Mesendoderm (in vitro differentiated cells): ENCODE results near the gene CYBA.

Source experiments
- DNase-seq: peaks from one replicate; pipeline ENCODE4 v3.0.0; 2013
- H2AK5ac ChIP-seq: 2 replicates; pipeline ENCODE4 v1.6.1; 2013; ENCODE audit warnings: low read length, inconsistent platforms
- H2BK120ac ChIP-seq: 2 replicates; pipeline ENCODE4 v1.6.1; 2013; ENCODE audit warnings: low read depth, mild to moderate bottlenecking, low read length, moderate library complexity, mixed read lengths
- H2BK15ac ChIP-seq: replicated peaks from 2 replicates; pipeline ENCODE4 v1.6.1; 2013; ENCODE audit warnings: low read depth, mild to moderate bottlenecking, moderate library complexity
- H2BK5ac ChIP-seq: 2 replicates; pipeline ENCODE4 v1.6.1; 2013; ENCODE audit warnings: low read length, inconsistent platforms
- H3K18ac ChIP-seq: 2 replicates; pipeline ENCODE4 v1.6.1; 2013; ENCODE audit warnings: mild to moderate bottlenecking, low read length, mixed read lengths
- H3K23ac ChIP-seq: one replicate; pipeline ENCODE4 v1.6.1; 2013; ENCODE audit warnings: low read length
- H3K27ac ChIP-seq: 2 replicates; pipeline ENCODE4 v1.5.1; 2013; ENCODE audit warnings: low read depth, mild to moderate bottlenecking, inconsistent platforms, low read length, moderate library complexity
- H3K27me3 ChIP-seq: 2 replicates; pipeline ENCODE4 v1.6.1; 2013; ENCODE audit warnings: low read length, control low read depth, mild to moderate bottlenecking, inconsistent platforms; ENCODE audit not compliant: insufficient read depth, poor library complexity
- H3K36me3 ChIP-seq: 2 replicates; pipeline ENCODE4 v1.6.1; 2013; ENCODE audit warnings: low read length, inconsistent platforms; ENCODE audit not compliant: control insufficient read depth, insufficient read depth
- H3K4ac ChIP-seq: one replicate; pipeline ENCODE4 v1.6.1; 2013; ENCODE audit warnings: low read depth, mild to moderate bottlenecking, low read length, moderate library complexity
- H3K4me1 ChIP-seq: 2 replicates; pipeline ENCODE4 v1.6.1; 2013; ENCODE audit warnings: low read depth, low read length, inconsistent platforms; ENCODE audit not compliant: control insufficient read depth
- H3K4me2 ChIP-seq: 2 replicates; pipeline ENCODE4 v1.6.1; 2013; ENCODE audit warnings: low read length
- H3K4me3 ChIP-seq: 2 replicates; pipeline ENCODE4 v1.5.1; 2013; ENCODE audit warnings: mild to moderate bottlenecking, low read length
- H3K56ac ChIP-seq: one replicate; pipeline ENCODE4 v1.6.1; 2013; ENCODE audit warnings: low read length
- H3K79me1 ChIP-seq: 2 replicates; pipeline ENCODE4 v1.6.1; 2013; ENCODE audit warnings: low read length, inconsistent platforms
- H3K79me2 ChIP-seq: 2 replicates; pipeline ENCODE4 v1.6.1; 2013; ENCODE audit warnings: mild to moderate bottlenecking, low read length; ENCODE audit not compliant: control insufficient read depth, insufficient read depth
- H3K9ac ChIP-seq: 2 replicates; pipeline ENCODE4 v1.6.1; 2013; ENCODE audit warnings: low read length, inconsistent platforms
- H4K5ac ChIP-seq: one replicate; pipeline ENCODE4 v1.6.1; 2013; ENCODE audit warnings: low read length
- H4K8ac ChIP-seq: one replicate; pipeline ENCODE4 v1.6.1; 2013; ENCODE audit warnings: low read depth, mild to moderate bottlenecking, control low read depth, low read length, moderate library complexity
- WGBS: extraction: QIAGEN DNeasy Blood & Tissue Kit; methylation state at CpG from one replicate; pipeline ENCODE4 v1.1.7; 2013; ENCODE audit warnings: low lambda C conversion rate, missing lambda C conversion rate; ENCODE audit not compliant: insufficient coverage; ENCODE audit errors: extremely low coverage; 5-methylcytosine and 5-hydroxymethylcytosine counted together

The CYBA gene

GRCh38 chr16:88634141-88634993 is 16.5 kb downstream of the CYBA start:
- H3K18ac ChIP-seq = no peak overlapping the region
- H3K4ac ChIP-seq = no peak overlapping the region
- H3K36me3 ChIP-seq = peaks cover 2% of the 10 kb centered on the region
- no peak overlapping the region for H4K5ac ChIP-seq
- H3K23ac ChIP-seq = no peak overlapping the region
- peak overlapping the region; percentile 89 for H3K4me2 ChIP-seq
- no peak overlapping the region for H2BK5ac ChIP-seq
- no peak overlapping the region for H4K8ac ChIP-seq
- no peak overlapping the region for H2BK15ac ChIP-seq
- H3K79me1 ChIP-seq = no peaks in the 10 kb centered on the region
- H3K9ac ChIP-seq = peak overlapping the region; percentile 68
- H2AK5ac ChIP-seq = no peak overlapping the region
- no peaks in the 10 kb centered on the region for H3K4me1 ChIP-seq
- WGBS = no CpG with 5 or more reads among the region's 82 CpGs
- DNase-seq = peak; percentile 80
- no peak overlapping the region for H3K27ac ChIP-seq
- H3K4me3 ChIP-seq = peak overlapping the region; percentile 28
- no peak overlapping the region for H2BK120ac ChIP-seq
- peak overlapping the region; percentile 84 for H3K56ac ChIP-seq
- H3K27me3 ChIP-seq = no peaks in the 10 kb centered on the region
- H3K79me2 ChIP-seq = no peaks in the 10 kb centered on the region

GRCh38 chr16:88633684-88634140 is 17.1 kb downstream of the CYBA start:
- Histone ChIP-seq H3K27me3 (no peaks in the 10 kb centered on the region), H2BK5ac (no peak overlapping the region), H2BK15ac (no peak overlapping the region), H4K5ac (no peak overlapping the region), H2AK5ac (no peak overlapping the region), H3K9ac (no peak overlapping the region), H3K4me3 (no peak overlapping the region), H3K4me1 (no peaks in the 10 kb centered on the region), H2BK120ac (no peak overlapping the region), H3K36me3 (peaks cover 2% of the 10 kb centered on the region), H3K79me1 (no peaks in the 10 kb centered on the region), H3K23ac (no peak overlapping the region), H3K18ac (no peak overlapping the region), H3K4me2 (peak overlapping the region; percentile 89), H4K8ac (no peak overlapping the region), H3K79me2 (no peaks in the 10 kb centered on the region), H3K56ac (no peak overlapping the region), H3K4ac (no peak overlapping the region), H3K27ac (no peak overlapping the region)
- peak; percentile 86 for DNase-seq
- no CpG with 5 or more reads among the region's 23 CpGs for WGBS

- H3K27ac ChIP-seq = no peak overlapping the region
- H3K23ac ChIP-seq = no peak overlapping the region
- H3K56ac ChIP-seq = no peak overlapping the region
- no peak overlapping the region for H3K9ac ChIP-seq
- H3K4ac ChIP-seq = no peak overlapping the region
- peaks cover 2% of the 10 kb centered on the region for H3K36me3 ChIP-seq
- no peaks in the 10 kb centered on the region for H3K79me2 ChIP-seq
- DNase-seq = no peak
- no peak overlapping the region for H2BK120ac ChIP-seq
- no CpG with 5 or more reads among the region's 11 CpGs for WGBS
- H2BK15ac ChIP-seq = no peak overlapping the region
- H2AK5ac ChIP-seq = no peak overlapping the region
- no peaks in the 10 kb centered on the region for H3K79me1 ChIP-seq
- no peak overlapping the region for H2BK5ac ChIP-seq
- H4K8ac ChIP-seq = no peak overlapping the region
- no peaks in the 10 kb centered on the region for H3K27me3 ChIP-seq
- H3K4me1 ChIP-seq = no peaks in the 10 kb centered on the region
- H3K18ac ChIP-seq = no peak overlapping the region
- no peak overlapping the region for H3K4me3 ChIP-seq
- no peak overlapping the region for H4K5ac ChIP-seq
- no peak overlapping the region for H3K4me2 ChIP-seq
Observed at GRCh38 chr16:88632587-88632930, 18.3 kb downstream of the CYBA start.

- Histone ChIP-seq H3K79me1 (no peaks in the 10 kb centered on the region), H2BK15ac (no peak overlapping the region), H3K4me2 (no peak overlapping the region), H3K18ac (no peak overlapping the region), H2BK5ac (no peak overlapping the region), H3K23ac (no peak overlapping the region), H3K4me1 (no peaks in the 10 kb centered on the region), H3K27me3 (no peaks in the 10 kb centered on the region), H4K8ac (no peak overlapping the region), H3K4ac (no peak overlapping the region), H3K79me2 (no peaks in the 10 kb centered on the region), H2BK120ac (no peak overlapping the region), H3K9ac (no peak overlapping the region), H2AK5ac (no peak overlapping the region), H4K5ac (no peak overlapping the region), H3K4me3 (no peak overlapping the region), H3K36me3 (peaks cover 2% of the 10 kb centered on the region), H3K56ac (no peak overlapping the region), H3K27ac (no peak overlapping the region)
- no CpG with 5 or more reads among the region's 30 CpGs for WGBS
- no peak for DNase-seq
Observed at GRCh38 chr16:88631920-88632586, 18.8 kb downstream of the CYBA start.

- no peak overlapping the region for H3K4me2 ChIP-seq
- H4K8ac ChIP-seq = no peak overlapping the region
- no peak overlapping the region for H3K23ac ChIP-seq
- H3K4ac ChIP-seq = no peak overlapping the region
- H3K56ac ChIP-seq = no peak overlapping the region
- DNase-seq = no peak
- no peak overlapping the region for H2BK15ac ChIP-seq
- no peaks in the 10 kb centered on the region for H3K79me1 ChIP-seq
- no peak overlapping the region for H3K4me3 ChIP-seq
- no peak overlapping the region for H3K27ac ChIP-seq
- H3K36me3 ChIP-seq = peaks cover 3% of the 10 kb centered on the region
- no peak overlapping the region for H3K9ac ChIP-seq
- H3K18ac ChIP-seq = no peak overlapping the region
- H2BK5ac ChIP-seq = no peak overlapping the region
- H3K79me2 ChIP-seq = no peaks in the 10 kb centered on the region
- no peak overlapping the region for H2AK5ac ChIP-seq
- no peaks in the 10 kb centered on the region for H3K27me3 ChIP-seq
- WGBS = no CpG with 5 or more reads among the region's 16 CpGs
- no peak overlapping the region for H4K5ac ChIP-seq
- no peak overlapping the region for H2BK120ac ChIP-seq
- no peaks in the 10 kb centered on the region for H3K4me1 ChIP-seq
Observed at GRCh38 chr16:88631384-88631783, 19.5 kb downstream of the CYBA start.
